SU-DHL-6 (cell line): ENCODE results near the gene TKT.
A peak's percentile ranks its signal among the peaks of the same experiment; 100 is the strongest.

Experiments used
- H2AFZ ChIP-seq: fragments of 200-600 bp; sonication (generic); 2 replicates; pipeline ENCODE4 v1.6.1; 2014; ENCODE audit warnings: low read depth, mild to moderate bottlenecking, moderate library complexity, mixed read lengths, antibody characterized with exemption, low read length; ENCODE audit not compliant: severe bottlenecking
- H3F3A ChIP-seq: fragments of 200-600 bp; shearing (Covaris generic); 2 replicates; pipeline ENCODE4 v1.6.0; 2016; ENCODE audit warnings: antibody characterized with exemption, mild to moderate bottlenecking; ENCODE audit not compliant: insufficient read depth
- H3K27ac ChIP-seq: fragments of 200-600 bp; sonication (generic); 2 replicates; pipeline ENCODE4 v1.5.1; 2016; ENCODE audit warnings: low read depth, mild to moderate bottlenecking, low read length, moderate library complexity, mixed read lengths
- H3K27me3 ChIP-seq: fragments of 200-600 bp; sonication (generic), shearing (Covaris generic); 2 replicates; pipeline ENCODE4 v1.6.0; 2014; ENCODE audit warnings: mild to moderate bottlenecking, low read length
- H3K36me3 ChIP-seq: fragments of 200-600 bp; sonication (generic); 2 replicates; pipeline ENCODE4 v1.6.1; 2014; ENCODE audit warnings: mild to moderate bottlenecking, low read length, mixed read lengths
- H3K4me2 ChIP-seq: fragments of 300-600, 200-600 bp; shearing (Covaris generic), sonication (generic); 2 replicates; pipeline ENCODE4 v1.6.0; 2014; ENCODE audit warnings: low read length, low read depth, mild to moderate bottlenecking; ENCODE audit not compliant: poor library complexity, severe bottlenecking
- H3K4me3 ChIP-seq: fragments of 200-600 bp; sonication (generic); 2 replicates; pipeline ENCODE4 v1.5.1; 2014; ENCODE audit warnings: antibody characterized with exemption, low read length, mild to moderate bottlenecking, mixed read lengths; ENCODE audit not compliant: insufficient read depth, poor library complexity, severe bottlenecking
- H3K79me2 ChIP-seq: fragments of 200-600 bp; sonication (generic); 2 replicates; pipeline ENCODE4 v1.6.1; 2014; ENCODE audit warnings: mild to moderate bottlenecking, low read length, moderate library complexity; ENCODE audit not compliant: insufficient read depth
- H3K9ac ChIP-seq: fragments of 200-600 bp; sonication (generic); 2 replicates; pipeline ENCODE4 v1.7.0; 2014; ENCODE audit warnings: mild to moderate bottlenecking, low read length
- H3K9me2 ChIP-seq: fragments of 200-600 bp; sonication (generic); replicated peaks from 2 replicates; pipeline ENCODE4 v1.6.1; 2014; ENCODE audit warnings: low read length; ENCODE audit not compliant: insufficient read depth
- H3K9me3 ChIP-seq: fragments of 200-600 bp; sonication (generic); 2 replicates; pipeline ENCODE4 v1.6.1; 2014; ENCODE audit warnings: low read length, mixed read lengths; ENCODE audit not compliant: insufficient read depth
- H4K20me1 ChIP-seq: fragments of 200-600 bp; sonication (generic); 2 replicates; pipeline ENCODE4 v1.6.1; 2014; ENCODE audit warnings: low read depth, mild to moderate bottlenecking, antibody characterized with exemption, low read length, moderate library complexity, mixed read lengths
- EZH2phosphoT487 ChIP-seq: fragments of 200-600 bp; sonication (generic), shearing (Covaris generic); conservative IDR thresholded peaks from 2 replicates; pipeline ENCODE4 v1.6.1; 2018; ENCODE audit warnings: mild to moderate bottlenecking, antibody characterized with exemption, low read length, moderate library complexity, mixed read lengths
- TF ChIP-seq, protein P1 (sequence below): fragments of 200-600 bp; sonication (generic); IDR thresholded peaks from one replicate; pipeline ENCODE4 v1.5.1; 2017; ENCODE audit warnings: antibody characterized with exemption, mild to moderate bottlenecking, low read length, moderate library complexity; ENCODE audit not compliant: insufficient read depth, poor library complexity, severe bottlenecking

TKT gene

DNA sequence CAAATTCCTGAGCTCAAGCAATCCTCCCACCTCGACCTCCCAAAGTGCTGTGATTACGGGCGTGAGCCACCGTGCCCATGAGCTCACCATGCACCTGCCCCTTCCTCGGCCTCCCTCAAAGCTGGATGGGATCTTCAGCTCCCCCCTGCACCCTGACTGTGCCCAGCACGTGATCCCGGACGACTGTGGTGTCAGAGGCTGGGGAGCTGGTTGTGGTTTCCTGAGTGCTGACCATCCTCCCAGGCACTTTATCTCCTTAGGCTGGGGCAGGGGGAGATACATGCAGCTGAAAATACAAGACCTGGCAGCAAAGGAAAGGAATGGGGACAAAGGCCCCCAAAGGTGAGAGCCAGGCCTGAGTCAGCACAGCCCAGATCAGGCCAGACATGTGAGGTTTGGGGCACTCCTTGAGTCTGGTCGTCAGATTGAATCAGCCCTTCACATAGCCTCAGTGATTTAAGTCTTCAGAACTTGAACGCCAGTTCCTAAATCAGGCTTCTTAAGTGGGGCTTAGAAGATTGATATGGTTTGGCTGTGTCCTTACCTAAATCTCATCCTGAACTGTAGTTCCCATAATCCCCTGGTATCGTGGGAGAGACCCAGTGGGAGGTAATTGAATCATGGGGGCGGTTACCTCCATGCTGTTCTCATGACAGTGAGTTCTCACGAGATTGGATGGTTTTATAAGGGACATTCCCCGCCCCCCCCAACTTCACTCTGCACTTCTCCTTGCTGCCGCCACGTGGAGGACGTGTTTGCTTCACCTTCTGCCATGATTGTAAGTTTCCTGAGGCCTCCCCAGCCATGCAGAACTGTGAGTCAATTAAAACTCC lies 59.0 kb downstream of the TKT start:
- peaks cover 31% of the 10 kb centered on the region for H3F3A ChIP-seq
- H2AFZ ChIP-seq: no peak overlapping the region
- peak overlapping the region; percentile 65 for H3K9ac ChIP-seq
- no peak for TF ChIP-seq EZH2phosphoT487
- TF ChIP-seq, protein P1, sequence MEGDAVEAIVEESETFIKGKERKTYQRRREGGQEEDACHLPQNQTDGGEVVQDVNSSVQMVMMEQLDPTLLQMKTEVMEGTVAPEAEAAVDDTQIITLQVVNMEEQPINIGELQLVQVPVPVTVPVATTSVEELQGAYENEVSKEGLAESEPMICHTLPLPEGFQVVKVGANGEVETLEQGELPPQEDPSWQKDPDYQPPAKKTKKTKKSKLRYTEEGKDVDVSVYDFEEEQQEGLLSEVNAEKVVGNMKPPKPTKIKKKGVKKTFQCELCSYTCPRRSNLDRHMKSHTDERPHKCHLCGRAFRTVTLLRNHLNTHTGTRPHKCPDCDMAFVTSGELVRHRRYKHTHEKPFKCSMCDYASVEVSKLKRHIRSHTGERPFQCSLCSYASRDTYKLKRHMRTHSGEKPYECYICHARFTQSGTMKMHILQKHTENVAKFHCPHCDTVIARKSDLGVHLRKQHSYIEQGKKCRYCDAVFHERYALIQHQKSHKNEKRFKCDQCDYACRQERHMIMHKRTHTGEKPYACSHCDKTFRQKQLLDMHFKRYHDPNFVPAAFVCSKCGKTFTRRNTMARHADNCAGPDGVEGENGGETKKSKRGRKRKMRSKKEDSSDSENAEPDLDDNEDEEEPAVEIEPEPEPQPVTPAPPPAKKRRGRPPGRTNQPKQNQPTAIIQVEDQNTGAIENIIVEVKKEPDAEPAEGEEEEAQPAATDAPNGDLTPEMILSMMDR: no peak
- H4K20me1 ChIP-seq: no peaks in the 10 kb centered on the region; the same call in 1 of the 2 replicates
- no peaks in the 10 kb centered on the region for H3K9me2 ChIP-seq
- H3K4me3 ChIP-seq: peak overlapping the region; percentile 68
- H3K9me3 ChIP-seq: no peaks in the 10 kb centered on the region
- peaks cover 12% of the 10 kb centered on the region; the same call in 1 of the 2 replicates for H3K36me3 ChIP-seq
- no peaks in the 10 kb centered on the region for H3K27me3 ChIP-seq
- H3K4me2 ChIP-seq: peak overlapping the region; percentile 90
- H3K27ac ChIP-seq: peak overlapping the region; percentile 96
- peaks cover 42% of the 10 kb centered on the region for H3K79me2 ChIP-seq

- TF ChIP-seq EZH2phosphoT487: no peak
- TF ChIP-seq, protein P1: peak; percentile 97
- peaks cover 40% of the 10 kb centered on the region for H3F3A ChIP-seq
- peak overlapping the region; percentile 1 for H3K4me3 ChIP-seq
- H3K27ac ChIP-seq: peak overlapping the region; percentile 96
- H2AFZ ChIP-seq: no peak overlapping the region
- H3K9ac ChIP-seq: peak overlapping the region; percentile 34
- H3K36me3 ChIP-seq: 0 out of 2 replicates have a peak, but pooled peaks cover 8% of the 10 kb centered on the region
- no peaks in the 10 kb centered on the region for H3K27me3 ChIP-seq
- no peaks in the 10 kb centered on the region; the same call in 1 of the 2 replicates for H4K20me1 ChIP-seq
- peaks cover 33% of the 10 kb centered on the region for H3K79me2 ChIP-seq
- no peaks in the 10 kb centered on the region for H3K9me3 ChIP-seq
- peak overlapping the region; percentile 90 for H3K4me2 ChIP-seq
- no peaks in the 10 kb centered on the region for H3K9me2 ChIP-seq
Observed at GRCh38 chr3:53195602-53196574, 59.9 kb downstream of the TKT start.

DNA sequence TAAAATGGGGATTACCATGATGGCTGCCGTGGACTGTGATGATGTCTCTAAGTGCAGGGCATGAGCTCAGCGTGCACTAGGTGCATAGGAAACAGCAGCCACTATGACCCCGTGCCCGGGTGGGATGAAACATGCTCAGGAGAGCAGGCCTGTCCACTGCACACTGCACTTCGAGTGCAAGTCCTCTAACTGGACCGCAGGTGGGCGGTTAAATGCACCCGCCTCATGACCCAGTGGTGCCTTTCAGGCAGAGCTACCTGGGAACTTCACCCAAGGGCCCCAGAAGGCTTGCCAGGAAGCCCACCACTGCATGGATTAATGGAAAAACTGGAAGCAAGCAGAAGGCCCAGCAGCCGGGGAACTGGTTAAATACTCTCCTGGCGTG lies 60.8 kb downstream of the TKT start:
- Histone ChIP-seq H3K4me2 (peak overlapping the region; percentile 90), H4K20me1 (no peaks in the 10 kb centered on the region; the same call in 1 of the 2 replicates), H3K79me2 (peaks cover 24% of the 10 kb centered on the region), H3K9me3 (no peaks in the 10 kb centered on the region), H3F3A (peaks cover 48% of the 10 kb centered on the region), H3K27ac (peak overlapping the region; percentile 96), H3K4me3 (no peak overlapping the region), H2AFZ (no peak overlapping the region), H3K9ac (peak overlapping the region; percentile 34; the same call in 1 of the 2 replicates), H3K9me2 (no peaks in the 10 kb centered on the region), H3K27me3 (no peaks in the 10 kb centered on the region), H3K36me3 (peaks cover 5% of the 10 kb centered on the region; the same call in 1 of the 2 replicates)
- TF ChIP-seq, protein P1: no peak
